Stimulated activated CD4-positive, alpha-beta T cell treated with anti-CD3 and anti-CD28 coated beads, Interleukin-15, amount 100 ng/mL, for 24 hours (primary cell): ENCODE measurements around the gene PIP5KL1.

ENCODE experiments used
- DNase-seq: peaks from one replicate; pipeline ENCODE4 v3.0.0-alpha.2; 2020

The PIP5KL1 gene

GRCh38 chr9:127915325-127915752 lies 15.2 kb downstream of the PIP5KL1 start:
- no peak for DNase-seq

GRCh38 chr9:127913682-127914081 lies 16.9 kb downstream of the PIP5KL1 start:
- DNase-seq: no peak

- no peak for DNase-seq
Measured at GRCh38 chr9:127912882-127913281, 17.7 kb downstream of the PIP5KL1 start.

- no peak for DNase-seq
Measured at GRCh38 chr9:127912296-127912695, 18.3 kb downstream of the PIP5KL1 start.

- DNase-seq: no peak
Measured at GRCh38 chr9:127910613-127911205, 19.9 kb downstream of the PIP5KL1 start.

GRCh38 chr9:127909839-127910273 lies 20.7 kb downstream of the PIP5KL1 start:
- DNase-seq: no peak

GRCh38 chr9:127908660-127908926 lies 22.0 kb downstream of the PIP5KL1 start:
- DNase-seq: no peak

GRCh38 chr9:127907867-127908659 lies 22.5 kb downstream of the PIP5KL1 start:
- no peak for DNase-seq

- DNase-seq: peak; percentile 65
Measured at GRCh38 chr9:127905788-127906191, 24.8 kb downstream of the PIP5KL1 start.

GRCh38 chr9:127905004-127905728 lies 25.4 kb downstream of the PIP5KL1 start:
- DNase-seq: peak; percentile 67

GRCh38 chr9:127904561-127905003 lies 26.0 kb downstream of the PIP5KL1 start:
- DNase-seq: peak; percentile 35

- peak; percentile 93 for DNase-seq
Measured at GRCh38 chr9:127903557-127904475, 26.8 kb downstream of the PIP5KL1 start.

- DNase-seq: peak; percentile 82
Measured at GRCh38 chr9:127899128-127899943, 31.2 kb downstream of the PIP5KL1 start, which contains the start of gene ST6GALNAC6. TSS of gene ST6GALNAC6 (minus strand) at chr9:127899603. CDS start at chr9:127897981, 1,622 bp downstream.

- peak; percentile 31 for DNase-seq
Measured at GRCh38 chr9:127898433-127899127, 32.0 kb downstream of the PIP5KL1 start.

- DNase-seq: peak; percentile 47
Measured at GRCh38 chr9:127897193-127897692, 33.3 kb downstream of the PIP5KL1 start.

- DNase-seq: no peak
Measured at GRCh38 chr9:127896395-127897192, 34.0 kb downstream of the PIP5KL1 start.

GRCh38 chr9:127895811-127896210 lies 34.8 kb downstream of the PIP5KL1 start:
- no peak for DNase-seq

- DNase-seq: no peak
Measured at GRCh38 chr9:127893392-127893791, 37.2 kb downstream of the PIP5KL1 start.

- DNase-seq: no peak
Measured at GRCh38 chr9:127892831-127893230, 37.7 kb downstream of the PIP5KL1 start.

- no peak for DNase-seq
Measured at GRCh38 chr9:127890053-127890452, 40.5 kb downstream of the PIP5KL1 start.
